GM12873 (cell line): ENCODE measurements around the gene AGFG2.

Experiments used
- CTCF ChIP-seq: IDR thresholded peaks from 2 replicates; pipeline ENCODE4 v1.5.1; 2012; ENCODE audit warnings: low read depth, mild to moderate bottlenecking, moderate library complexity, low read length, control low read depth; ENCODE audit not compliant: insufficient read depth; ENCODE audit errors: missing control alignments

Gene AGFG2

DNA sequence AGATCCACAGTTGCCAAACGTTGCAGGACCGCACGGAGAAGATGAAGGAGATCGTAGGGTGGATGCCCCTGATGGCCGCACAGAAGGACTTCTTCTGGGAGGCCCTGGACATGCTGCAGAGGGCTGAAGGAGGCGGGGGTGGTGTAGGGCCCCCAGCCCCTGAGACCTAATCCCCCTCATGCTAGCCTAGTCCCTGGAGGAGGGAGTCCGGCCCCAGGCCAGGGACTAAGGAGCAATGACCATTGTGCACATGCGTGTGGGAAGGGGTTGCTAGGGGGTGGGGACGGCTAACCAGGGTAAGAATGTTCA, 61.7 kb downstream of the AGFG2 start:
- no peak for TF ChIP-seq CTCF

DNA sequence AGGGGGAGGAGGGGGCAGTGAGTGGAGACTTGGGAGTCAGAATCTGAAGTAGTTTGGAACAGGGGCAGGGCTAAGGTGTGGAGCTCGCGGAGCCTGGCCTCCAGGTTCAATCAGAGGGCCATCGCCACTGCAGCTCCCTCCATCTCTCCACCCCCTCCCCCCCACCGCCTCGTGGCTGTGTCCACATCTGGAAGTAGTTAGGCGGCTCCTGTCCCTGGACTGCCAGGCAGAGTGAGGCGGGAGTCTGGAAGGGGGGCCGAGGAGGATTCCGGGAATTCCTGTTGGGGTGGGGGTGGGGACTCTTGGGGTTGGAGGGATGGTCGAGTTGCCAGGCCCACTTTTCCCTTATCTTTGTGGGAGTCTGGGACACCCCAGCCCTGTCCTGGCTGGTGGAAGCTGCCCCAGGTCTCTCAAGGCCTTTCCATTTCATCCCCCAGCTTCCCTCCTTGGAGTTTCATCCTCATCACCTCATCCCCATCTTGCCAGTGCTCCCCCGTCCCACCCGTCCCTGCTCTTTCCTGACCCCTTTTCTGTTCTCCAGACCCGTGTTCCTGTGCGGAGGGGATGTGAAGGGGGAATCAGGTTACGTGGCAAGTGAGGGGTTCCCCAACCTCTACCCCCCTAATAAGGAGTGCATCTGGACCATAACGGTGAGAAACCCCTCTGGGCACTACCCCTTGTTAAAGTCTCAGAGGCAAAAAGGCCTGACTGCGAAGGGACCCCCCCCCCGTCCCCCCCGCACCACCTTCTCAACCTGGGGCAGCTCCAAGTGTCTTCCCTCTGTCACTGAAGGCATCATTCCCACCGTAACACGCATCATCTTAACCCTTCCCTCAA, 64.1 kb downstream of the AGFG2 start:
- no peak for TF ChIP-seq CTCF

GRCh38 chr7:100603726-100604027, 64.7 kb downstream of the AGFG2 start:
- no peak for TF ChIP-seq CTCF

GRCh38 chr7:100604028-100604975, 65.3 kb downstream of the AGFG2 start:
- TF ChIP-seq CTCF: peak; percentile 39

GRCh38 chr7:100604976-100605911, 66.2 kb downstream of the AGFG2 start:
- no peak for TF ChIP-seq CTCF

DNA sequence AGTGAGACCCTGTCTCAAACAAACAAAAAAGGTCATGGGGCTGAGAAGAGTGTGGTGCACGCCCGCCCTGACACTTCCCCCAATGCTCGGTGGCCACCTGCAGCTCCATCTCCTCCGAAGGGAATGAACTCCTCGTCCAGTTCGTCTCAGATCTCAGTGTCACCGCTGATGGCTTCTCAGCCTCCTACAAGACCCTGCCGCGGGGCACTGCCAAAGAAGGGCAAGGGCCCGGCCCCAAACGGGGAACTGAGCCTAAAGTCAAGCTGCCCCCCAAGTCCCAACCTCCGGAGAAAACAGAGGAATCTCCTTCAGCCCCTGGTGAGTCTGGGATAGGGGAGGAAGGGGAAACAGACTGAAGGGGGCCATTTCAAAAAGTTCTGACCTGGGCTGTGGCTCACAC, 67.3 kb downstream of the AGFG2 start:
- TF ChIP-seq CTCF: no peak

GRCh38 chr7:100607111-100607510, 68.1 kb downstream of the AGFG2 start:
- TF ChIP-seq CTCF: no peak
